Measurements from ENCODE around the gene PSD2.

PSD2 gene

DNA sequence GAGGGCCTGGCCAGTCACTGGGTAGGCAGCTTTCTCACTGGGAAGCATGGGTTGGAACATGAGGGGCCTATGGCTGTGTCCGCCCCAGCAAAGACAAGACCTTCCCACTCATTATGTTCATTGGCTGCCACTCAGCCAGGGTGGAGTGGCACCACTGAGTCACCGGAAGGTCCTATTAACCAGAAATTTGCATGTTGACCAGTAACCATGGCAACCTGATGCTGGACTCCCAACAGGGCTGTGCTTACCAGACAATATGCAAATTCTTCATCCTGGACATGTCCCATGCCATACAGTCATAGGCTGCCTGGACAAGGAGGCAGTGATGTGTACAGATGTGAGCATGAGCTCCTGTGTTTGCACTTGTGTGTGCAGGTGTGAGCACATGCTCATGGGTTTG is 66.7 kb downstream of the PSD2 start:
- TF ChIP-seq, protein P1, sequence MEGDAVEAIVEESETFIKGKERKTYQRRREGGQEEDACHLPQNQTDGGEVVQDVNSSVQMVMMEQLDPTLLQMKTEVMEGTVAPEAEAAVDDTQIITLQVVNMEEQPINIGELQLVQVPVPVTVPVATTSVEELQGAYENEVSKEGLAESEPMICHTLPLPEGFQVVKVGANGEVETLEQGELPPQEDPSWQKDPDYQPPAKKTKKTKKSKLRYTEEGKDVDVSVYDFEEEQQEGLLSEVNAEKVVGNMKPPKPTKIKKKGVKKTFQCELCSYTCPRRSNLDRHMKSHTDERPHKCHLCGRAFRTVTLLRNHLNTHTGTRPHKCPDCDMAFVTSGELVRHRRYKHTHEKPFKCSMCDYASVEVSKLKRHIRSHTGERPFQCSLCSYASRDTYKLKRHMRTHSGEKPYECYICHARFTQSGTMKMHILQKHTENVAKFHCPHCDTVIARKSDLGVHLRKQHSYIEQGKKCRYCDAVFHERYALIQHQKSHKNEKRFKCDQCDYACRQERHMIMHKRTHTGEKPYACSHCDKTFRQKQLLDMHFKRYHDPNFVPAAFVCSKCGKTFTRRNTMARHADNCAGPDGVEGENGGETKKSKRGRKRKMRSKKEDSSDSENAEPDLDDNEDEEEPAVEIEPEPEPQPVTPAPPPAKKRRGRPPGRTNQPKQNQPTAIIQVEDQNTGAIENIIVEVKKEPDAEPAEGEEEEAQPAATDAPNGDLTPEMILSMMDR (IDR thresholded peaks at IDR 0.05; ENCODE audit: control insufficient read depth, extremely low read depth, insufficient read depth), result no peak
- H3K4me3 ChIP-seq (ENCODE audit: low read depth, low read length), result no peak overlapping the region
- DNase-seq (ENCODE audit: low read depth), result no peak

DNA sequence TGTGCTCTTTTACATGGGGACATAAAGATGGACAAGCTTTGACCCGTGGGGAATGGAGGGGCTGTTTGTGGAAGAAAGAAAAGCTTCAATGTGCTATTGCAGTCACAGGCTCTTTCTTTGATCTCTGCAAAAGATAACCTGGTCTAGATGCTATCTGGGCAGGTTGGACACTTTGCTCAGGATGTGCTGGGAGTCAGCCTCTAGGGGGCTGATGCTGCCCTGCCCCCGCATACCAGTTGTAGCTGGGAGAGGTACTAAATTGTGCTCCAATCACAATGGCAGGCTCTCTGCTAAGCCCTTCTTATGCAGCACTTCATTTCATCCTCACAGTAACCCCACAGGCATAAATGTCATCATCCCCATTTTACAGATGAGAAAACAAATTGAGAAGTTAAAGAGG is 67.2 kb downstream of the PSD2 start:
- TF ChIP-seq, protein P1 (IDR thresholded peaks at IDR 0.05; ENCODE audit: control insufficient read depth, extremely low read depth, insufficient read depth), result no peak
- DNase-seq (ENCODE audit: low read depth), result no peak
- H3K4me3 ChIP-seq (ENCODE audit: low read depth, low read length), result no peak overlapping the region

DNA sequence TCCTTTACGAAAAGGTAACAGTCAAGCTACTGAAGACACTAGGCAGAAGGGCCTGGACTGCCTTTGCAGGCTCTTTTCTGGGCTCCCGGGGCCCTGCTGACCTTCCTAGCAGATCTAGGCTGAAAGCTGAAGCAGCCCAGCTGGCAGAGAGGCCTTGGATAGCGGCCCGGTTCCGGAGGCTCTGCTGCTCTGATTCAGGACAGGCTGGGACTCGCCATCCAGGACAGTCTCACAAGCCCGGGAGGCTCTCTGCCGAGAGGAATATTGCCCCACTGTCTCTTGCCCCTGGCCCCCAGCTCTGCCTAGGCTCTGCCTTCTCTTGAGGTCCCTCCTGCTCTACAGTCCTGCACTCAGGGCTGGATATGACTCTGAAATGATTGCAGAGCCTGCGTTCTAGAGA is 67.8 kb downstream of the PSD2 start:
- DNase-seq (ENCODE audit: low read depth), result no peak
- H3K4me3 ChIP-seq (ENCODE audit: low read depth, low read length), result no peak overlapping the region
- TF ChIP-seq, protein P1 (IDR thresholded peaks at IDR 0.05; ENCODE audit: control insufficient read depth, extremely low read depth, insufficient read depth), result no peak

DNA sequence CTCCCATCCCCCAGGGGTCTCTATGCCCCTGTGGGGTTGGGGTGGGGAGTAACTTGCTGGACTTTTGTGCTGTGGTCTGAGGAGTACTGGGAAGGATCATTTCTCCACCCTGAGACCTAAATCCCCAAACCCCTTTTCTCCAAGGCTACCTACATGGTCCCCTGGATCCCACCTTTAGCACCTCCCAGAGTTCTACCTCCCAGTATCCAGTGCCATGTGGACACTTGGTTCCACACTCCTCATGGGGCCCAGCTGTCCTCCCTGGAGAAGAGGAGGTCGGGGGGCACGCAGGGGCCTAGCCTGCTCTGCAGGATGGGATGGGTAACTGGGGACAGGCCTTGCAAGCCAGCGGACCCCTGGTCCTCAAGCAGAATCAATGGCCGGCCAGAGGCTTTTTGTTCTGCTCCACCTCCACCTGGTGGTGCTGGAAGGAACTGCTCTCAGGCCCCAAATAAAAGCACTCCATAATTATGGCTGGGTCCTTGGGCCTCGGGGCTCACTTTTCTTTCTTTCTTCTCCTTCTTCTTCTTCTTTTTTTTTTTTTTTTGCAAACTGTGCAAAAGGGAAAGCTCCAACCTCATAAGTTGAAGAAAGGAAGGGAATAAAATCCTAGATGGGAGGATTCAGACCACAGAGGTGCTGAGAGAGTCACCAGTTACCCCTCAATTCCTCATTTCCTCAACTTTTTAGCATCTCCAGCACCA is 68.4 kb downstream of the PSD2 start:
- TF ChIP-seq, protein P1 (IDR thresholded peaks at IDR 0.05; ENCODE audit: control insufficient read depth, extremely low read depth, insufficient read depth), result peak; percentile 78
- no peak for DNase-seq (ENCODE audit: low read depth)
- no peak overlapping the region for H3K4me3 ChIP-seq (ENCODE audit: low read depth, low read length)

DNA sequence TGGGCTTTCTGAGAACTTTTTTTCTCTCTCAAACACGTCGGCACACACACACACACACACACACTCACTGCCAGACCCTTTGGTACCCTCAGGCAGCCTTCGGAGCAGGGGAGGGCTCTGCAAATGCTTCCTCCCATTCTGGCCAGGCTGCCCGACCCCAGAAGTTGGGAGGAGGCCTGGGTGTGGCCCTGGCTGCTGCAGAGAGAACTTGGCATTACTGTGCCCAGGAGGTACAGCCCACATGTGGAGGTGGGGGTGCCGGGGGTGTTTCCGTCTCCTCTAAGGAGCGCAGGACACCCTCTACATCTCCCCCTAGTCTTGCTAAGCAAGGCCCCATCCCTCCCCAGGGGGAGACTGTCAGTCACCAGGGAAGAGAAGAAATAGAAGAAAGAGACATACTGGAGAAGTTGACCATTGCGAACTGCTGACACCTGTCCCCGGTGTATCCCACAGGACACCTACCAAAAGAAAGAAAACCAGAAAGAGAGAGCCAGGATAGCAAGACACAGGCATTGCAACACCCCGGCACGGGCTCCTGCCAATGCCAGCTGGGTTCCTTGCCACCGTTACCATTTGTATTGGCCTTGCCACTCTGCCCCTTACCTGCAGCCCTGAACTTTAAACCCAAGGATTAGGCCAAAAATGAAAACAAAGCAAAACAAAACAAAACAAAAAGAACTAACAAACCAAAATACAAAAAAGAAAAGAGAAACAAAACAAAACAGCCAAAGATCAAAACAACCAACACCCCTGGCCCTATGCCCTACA is 69.3 kb downstream of the PSD2 start:
- no peak for DNase-seq (ENCODE audit: low read depth)
- TF ChIP-seq, protein P1 (IDR thresholded peaks at IDR 0.05; ENCODE audit: control insufficient read depth, extremely low read depth, insufficient read depth), result no peak
- no peak overlapping the region for H3K4me3 ChIP-seq (ENCODE audit: low read depth, low read length)

DNA sequence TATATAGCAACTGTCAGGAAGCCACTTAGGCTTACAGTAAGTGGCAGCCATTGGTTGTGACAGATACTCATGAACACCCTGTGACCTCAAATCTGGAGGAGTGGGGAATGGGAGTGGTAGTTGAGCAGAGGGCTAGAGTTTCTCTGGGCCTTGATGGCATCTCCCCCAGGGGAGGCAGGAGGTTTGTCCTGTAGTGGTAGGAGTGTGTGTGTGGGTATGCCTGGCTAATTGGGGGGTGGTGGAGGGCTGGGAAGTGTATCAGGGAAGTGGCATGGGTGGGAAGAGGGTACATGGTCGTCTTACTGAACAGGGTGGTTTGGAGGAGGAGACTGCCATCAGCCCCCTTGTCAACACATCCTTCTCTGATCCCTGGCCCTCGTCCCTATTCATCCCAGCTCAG is 71.5 kb downstream of the PSD2 start:
- TF ChIP-seq, protein P1 (IDR thresholded peaks at IDR 0.05; ENCODE audit: control insufficient read depth, extremely low read depth, insufficient read depth), result no peak
- no peak overlapping the region for H3K4me3 ChIP-seq (ENCODE audit: low read depth, low read length)
- no peak for DNase-seq (ENCODE audit: low read depth)

Measured in LNCaP clone FGC (cell line).